Lung (tissue), 12 donors: Measurements from ENCODE around the gene BMS1. TPM values are rescaled to one million over a fixed set of nuclear protein-coding genes. Genes with fewer than 3 reads are reported as not detected.

Source experiments
- ATAC-seq: fragments of 200-7000 bp; cut with Tn5 transposase; one replicate; pipeline ENCODE4 v1.9.1; 2020; ENCODE audit warnings: moderate number of reproducible peaks; ENCODE audit not compliant: insufficient read depth, low FRiP score
- DNase-seq, 3 donors: peaks; one replicate each; pipeline ENCODE4 v3.0.0-alpha.2; 2013 to 2017
- H3K27ac ChIP-seq, 2 donors: one replicate each; pipeline ENCODE4 v1.5.1; 2013; ENCODE audit warnings: mild to moderate bottlenecking in 2 of 2, moderate library complexity in 2 of 2, control low read depth in 1 of 2, inconsistent platforms in 1 of 2, low read depth in 1 of 2, low read length in 1 of 2
- H3K27me3 ChIP-seq, 3 donors: one replicate each; pipeline ENCODE4 v1.5.1; 2013; ENCODE audit warnings: low read length in 2 of 3; ENCODE audit not compliant: control insufficient read depth in 3 of 3, insufficient read depth in 3 of 3
- H3K36me3 ChIP-seq, 4 donors: one replicate each; pipeline ENCODE4 v1.5.1; 2013; ENCODE audit warnings: low read length in 4 of 4, mild to moderate bottlenecking in 1 of 4, moderate library complexity in 1 of 4; ENCODE audit not compliant: control insufficient read depth in 4 of 4, insufficient read depth in 4 of 4
- H3K4me1 ChIP-seq, 5 donors: one replicate each; pipeline ENCODE4 v1.5.1; 2013; ENCODE audit warnings: low read length in 5 of 5, mild to moderate bottlenecking in 2 of 5, moderate library complexity in 1 of 5; ENCODE audit not compliant: control insufficient read depth in 5 of 5, insufficient read depth in 5 of 5
- H3K4me3 ChIP-seq: one replicate; pipeline ENCODE4 v1.5.1; 2013; ENCODE audit warnings: mild to moderate bottlenecking, control low read depth, moderate library complexity
- H3K9ac ChIP-seq, 2 donors: one replicate each; pipeline ENCODE4 v1.5.1; 2013; ENCODE audit warnings: low read length in 2 of 2, control low read depth in 1 of 2; ENCODE audit not compliant: insufficient read depth in 1 of 2
- H3K9me3 ChIP-seq, 4 donors: one replicate each; pipeline ENCODE4 v1.5.1; 2013; ENCODE audit warnings: low read length in 3 of 4, mild to moderate bottlenecking in 1 of 4, moderate library complexity in 1 of 4; ENCODE audit not compliant: control insufficient read depth in 4 of 4, insufficient read depth in 3 of 4
- CTCF ChIP-seq: IDR thresholded peaks from 2 replicates; pipeline ENCODE4 v1.5.1; 2012; ENCODE audit warnings: mild to moderate bottlenecking; ENCODE audit errors: control extremely low read depth, extremely low read depth
- WGBS, 2 donors: extraction: QIAGEN DNeasy Blood & Tissue Kit; methylation state at CpG; one replicate each; pipeline ENCODE4 v1.1.7; 2013; 5-methylcytosine and 5-hydroxymethylcytosine counted together
- polyA plus RNA-seq, 2 donors: library from polyadenylated mRNA; stranded (reverse); fragments of 200-250 nt; gene quantifications; one replicate each; pipeline ENCODE4 v1.2.1, GENCODE V29; 2013
- total RNA-seq, 2 donors: library from RNA; depleted of rRNA in 1 of 2; stranded (reverse); fragments of >200 nt in 1 of 2; gene quantifications; one replicate each; pipeline ENCODE4 v1.2.1, GENCODE V29; 2014 to 2021
- donor health status: control.
- donor health status: control.
- donor health status: Bipolar disorder and iron deficiency.
- donor health status: healthy.
- donor health status: DM: yes; HTN: yes; CAD: no.

The BMS1 gene
- total and polyA plus RNA-seq, 4 donors, result 6.7 to 15.6 (median 13.8) TPM

GRCh38 chr10:42865716-42866114 is 83.1 kb downstream of the BMS1 start:
- WGBS, 2 donors, result 49 to 66% methylated on average over 18 of the region's 18 CpGs
- Histone ChIP-seq H3K4me3 (no peak overlapping the region), H3K9ac (no peak overlapping the region), H3K27ac (no peak overlapping the region), H3K27me3 (peaks cover 0 to 34% (median 29%) of the 10 kb centered on the region in 3 donors), H3K9me3 (peaks cover 0 to 4% (median 0%) of the 10 kb centered on the region in 4 donors), H3K4me1 (peaks cover 0 to 8% (median 4%) of the 10 kb centered on the region in 5 donors), H3K36me3 (no peaks in the 10 kb centered on the region)
- ATAC-seq (no peak), DNase-seq (no peak)
- TF ChIP-seq CTCF, result no peak

- H3K4me3 ChIP-seq, result no peak overlapping the region
- WGBS, 2 donors, result 1% methylated on average over 85 to 87 of the region's 87 CpGs
These were observed 83.8 kb downstream of the BMS1 start for GRCh38 chr10:42866115-42866995.

GRCh38 chr10:42867571-42867970 is 85.0 kb downstream of the BMS1 start:
- no peak overlapping the region for H3K4me3 ChIP-seq
- 96% methylated on average over 9 of the region's 9 CpGs for WGBS, 2 donors
- H3K27me3 ChIP-seq, result peaks cover 0 to 23% (median 19%) of the 10 kb centered on the region in 3 donors
- no peak for DNase-seq
- no peaks in the 10 kb centered on the region for H3K36me3 ChIP-seq
- peaks cover 0 to 23% (median 9%) of the 10 kb centered on the region in 5 donors for H3K4me1 ChIP-seq
- TF ChIP-seq CTCF, result no peak
- no peak overlapping the region for H3K9ac ChIP-seq
- peaks cover 0 to 4% (median 0%) of the 10 kb centered on the region in 4 donors for H3K9me3 ChIP-seq
- no peak overlapping the region for H3K27ac ChIP-seq
- no peak for ATAC-seq

More at GRCh38 chr10:42866115-42866995, 83.8 kb downstream of the BMS1 start:
- no peaks in the 10 kb centered on the region for H3K36me3 ChIP-seq
- peaks cover 0 to 30% (median 23%) of the 10 kb centered on the region in 3 donors for H3K27me3 ChIP-seq
- DNase-seq (peak; percentile 79 to 85 (median 82)), ATAC-seq (peak; percentile 100)
- peaks cover 0 to 4% (median 0%) of the 10 kb centered on the region in 4 donors for H3K9me3 ChIP-seq
- H3K4me1 ChIP-seq, result peaks cover 0 to 15% (median 4%) of the 10 kb centered on the region in 5 donors
- no peak overlapping the region for H3K9ac ChIP-seq
- TF ChIP-seq CTCF, result peak; percentile 85
- H3K27ac ChIP-seq, result no peak overlapping the region
